Left ventricle myocardium superior (tissue), 1 donor: Measurements from ENCODE around the gene FCGBP. TPM values are rescaled to one million over a fixed set of nuclear protein-coding genes. Genes with fewer than 3 reads are reported as not detected.
"Not testable (repeated sequence)": the region's sequence is repeated elsewhere in the genome, so short reads cannot be mapped to it uniquely, and the experiment has no call there.

ENCODE experiments used
- ATAC-seq: fragments of 200-7000 bp; cut with Tn5 transposase; one replicate; pipeline ENCODE4 v1.9.1; 2020; ENCODE audit warnings: mild to moderate bottlenecking, moderate library complexity
- DNase-seq: peaks from one replicate; pipeline ENCODE4 v3.0.0-alpha.2; 2020
- intact Hi-C: fragments of 100-400 bp; cut with micrococcal nuclease; formaldehyde crosslinking; loops from one replicate; pipeline ENCODE4 v1.11.0; 2022
- total RNA-seq: library from RNA; stranded (reverse); fragmentation: NEBNext Ultra II Directional; extraction: Animal tissue kit (Norgen Biotek cat#: 25700); gene quantifications from one replicate; pipeline ENCODE4 v1.2.1, GENCODE V29; 2021
- donor health status: DM: no; HTN: yes; CAD: no; lungs with severe emphysema.

The FCGBP gene
- total RNA-seq, 1 donor from 2014 or later, result 13.0 TPM

GRCh38 chr19:39926170-39926760, 8.2 kb downstream of the FCGBP start:
- intact Hi-C loops, result no loop called here
- no peak for ATAC-seq
- DNase-seq, result no peak

- DNase-seq, result no peak
- no peak for ATAC-seq
- intact Hi-C loops, result no loop called here
These were observed 9.5 kb downstream of the FCGBP start for GRCh38 chr19:39924952-39925351.

GRCh38 chr19:39924389-39924788, 10.0 kb downstream of the FCGBP start:
- intact Hi-C loops, result no loop called here
- ATAC-seq (no peak), DNase-seq (no peak)

- DNase-seq (no peak), ATAC-seq (no peak)
- intact Hi-C loops, result no loop called here
These were observed 10.6 kb downstream of the FCGBP start for GRCh38 chr19:39923862-39924261.

GRCh38 chr19:39919976-39920375, 14.5 kb downstream of the FCGBP start:
- no peak for ATAC-seq
- DNase-seq, result no peak
- intact Hi-C loops, result no loop called here

- no peak for ATAC-seq
- intact Hi-C loops, result no loop called here
- DNase-seq, result no peak
These were observed 16.2 kb downstream of the FCGBP start for GRCh38 chr19:39918183-39918651.

- DNase-seq (no peak), ATAC-seq (no peak)
- intact Hi-C loops, result no loop called here
These were observed 16.8 kb downstream of the FCGBP start for GRCh38 chr19:39917561-39918182.

- ATAC-seq, result no peak
- no peak for DNase-seq
These were observed 17.5 kb downstream of the FCGBP start for GRCh38 chr19:39916851-39917396.

GRCh38 chr19:39916236-39916635, 18.2 kb downstream of the FCGBP start:
- intact Hi-C loops, result no loop called here
- ATAC-seq (no peak), DNase-seq (no peak)

More at GRCh38 chr19:39916851-39917396, 17.5 kb downstream of the FCGBP start:
- intact Hi-C loops, result no loop called here

- intact Hi-C loops, result no loop called here
- DNase-seq (no peak), ATAC-seq (no peak)
These were observed 18.6 kb downstream of the FCGBP start for GRCh38 chr19:39915848-39916215.

GRCh38 chr19:39915101-39915847, 19.2 kb downstream of the FCGBP start:
- DNase-seq (no peak), ATAC-seq (no peak)
- intact Hi-C loops, result no loop called here

- intact Hi-C loops, result no loop called here
- ATAC-seq, result no peak
- no peak for DNase-seq
These were observed 20.6 kb downstream of the FCGBP start for GRCh38 chr19:39913682-39914333.

- intact Hi-C loops, result no loop called here
- ATAC-seq (no peak), DNase-seq (no peak)
These were observed 25.6 kb downstream of the FCGBP start for GRCh38 chr19:39908803-39909202.

GRCh38 chr19:39906820-39907611, 27.4 kb downstream of the FCGBP start:
- ATAC-seq, result no peak
- DNase-seq, result no peak
- intact Hi-C loops, result no loop called here

GRCh38 chr19:39906283-39906682, 28.2 kb downstream of the FCGBP start:
- no peak for DNase-seq
- ATAC-seq, result no peak
- intact Hi-C loops, result no loop called here

GRCh38 chr19:39903486-39904091, 30.8 kb downstream of the FCGBP start:
- ATAC-seq, intact Hi-C loops, DNase-seq: not testable (repeated sequence)

GRCh38 chr19:39902326-39902725, 32.1 kb downstream of the FCGBP start:
- DNase-seq, intact Hi-C loops: not testable (repeated sequence)

GRCh38 chr19:39901681-39902080, 32.8 kb downstream of the FCGBP start:
- DNase-seq, ATAC-seq, intact Hi-C loops: not testable (repeated sequence)

More at GRCh38 chr19:39902326-39902725, 32.1 kb downstream of the FCGBP start:
- ATAC-seq, result not testable (repeated sequence)
